Neural cell (in vitro differentiated cells): ENCODE measurements around the gene PPM1H. TPM values are rescaled to one million over a fixed set of nuclear protein-coding genes. Genes with fewer than 3 reads are reported as not detected.

Source experiments
- H2AFZ ChIP-seq: fragments of 200-600, 300-800 bp; sonication (generic), shearing (Covaris generic); 2 replicates; pipeline ENCODE4 v1.6.0; 2014; ENCODE audit warnings: low read depth, mild to moderate bottlenecking, antibody characterized with exemption, low read length, moderate library complexity
- H3F3A ChIP-seq: fragments of 200-600 bp; shearing (Covaris generic); 2 replicates; pipeline ENCODE4 v1.6.1; 2016; ENCODE audit warnings: mild to moderate bottlenecking, moderate library complexity, mixed read lengths, antibody characterized with exemption, low read length; ENCODE audit not compliant: insufficient read depth, poor library complexity, severe bottlenecking
- H3K27ac ChIP-seq: fragments of 200-600, 300-800 bp; sonication (generic), shearing (Covaris generic); 2 replicates; pipeline ENCODE4 v1.5.1; 2014; ENCODE audit warnings: mild to moderate bottlenecking, low read length, moderate library complexity
- H3K27me3 ChIP-seq: fragments of 300-800, 200-600 bp; sonication (generic), shearing (Covaris generic); 2 replicates; pipeline ENCODE4 v1.6.0; 2014; ENCODE audit warnings: mild to moderate bottlenecking, low read depth, low read length, moderate library complexity; ENCODE audit not compliant: insufficient read depth
- H3K36me3 ChIP-seq: fragments of 300-800, 200-600 bp; sonication (generic), shearing (Covaris generic); 2 replicates; pipeline ENCODE4 v1.5.1; 2014; ENCODE audit warnings: mild to moderate bottlenecking, antibody characterized with exemption, low read length, moderate library complexity; ENCODE audit not compliant: insufficient read depth
- H3K4me2 ChIP-seq: fragments of 300-800, 200-600 bp; sonication (generic), shearing (Covaris generic); 2 replicates; pipeline ENCODE4 v1.6.0; 2014; ENCODE audit warnings: mild to moderate bottlenecking, low read length
- H3K4me3 ChIP-seq: fragments of 300-800, 200-600 bp; sonication (generic), shearing (Covaris generic); 2 replicates; pipeline ENCODE4 v1.5.1; 2014; ENCODE audit warnings: mild to moderate bottlenecking, low read length, moderate library complexity
- H3K79me2 ChIP-seq: fragments of 200-600 bp; shearing (Covaris generic); replicated peaks from 2 replicates; pipeline ENCODE4 v1.6.0; 2014; ENCODE audit warnings: mild to moderate bottlenecking, low read length, moderate library complexity; ENCODE audit not compliant: insufficient read depth
- H3K9ac ChIP-seq: fragments of 300-800, 200-600 bp; sonication (generic), shearing (Covaris generic); 2 replicates; pipeline ENCODE4 v1.6.1; 2016; ENCODE audit warnings: mild to moderate bottlenecking, low read length, mixed read lengths
- H3K9me2 ChIP-seq: fragments of 200-600 bp; shearing (Covaris generic); 2 replicates; pipeline ENCODE4 v1.6.1; 2016; ENCODE audit warnings: mild to moderate bottlenecking, low read length, mixed read lengths; ENCODE audit not compliant: insufficient read depth
- H3K9me3 ChIP-seq: fragments of 200-600, 300-800 bp; sonication (generic), shearing (Covaris generic); 2 replicates; pipeline ENCODE4 v1.6.1; 2016; ENCODE audit warnings: mild to moderate bottlenecking, mixed run types, low read length, moderate library complexity, mixed read lengths
- H4K20me1 ChIP-seq: fragments of 200-600 bp; shearing (Covaris generic); 2 replicates; pipeline ENCODE4 v1.6.1; 2016; ENCODE audit warnings: mild to moderate bottlenecking, mixed run types; ENCODE audit not compliant: insufficient read depth
- CTCF ChIP-seq: fragments of 450-650 bp; IDR thresholded peaks from 2 replicates; pipeline ENCODE4 v1.5.1; 2014; ENCODE audit warnings: antibody characterized with exemption, mild to moderate bottlenecking, moderate library complexity; ENCODE audit not compliant: poor library complexity, severe bottlenecking
- EP300 ChIP-seq: fragments of 450-650 bp; conservative IDR thresholded peaks from 2 replicates; pipeline ENCODE4 v1.6.1; 2014; ENCODE audit warnings: antibody characterized with exemption, mild to moderate bottlenecking, moderate library complexity; ENCODE audit not compliant: poor library complexity, severe bottlenecking
- EZH2 ChIP-seq: fragments of 200-600, 300-800 bp; shearing (Covaris generic), sonication (generic); IDR thresholded peaks from 2 replicates; pipeline ENCODE4 v1.6.1; 2014; ENCODE audit warnings: antibody characterized with exemption, low read length, borderline replicate concordance, mild to moderate bottlenecking; ENCODE audit not compliant: insufficient read depth, poor library complexity, severe bottlenecking
- MXI1 ChIP-seq: fragments of 450-650 bp; conservative IDR thresholded peaks from 2 replicates; pipeline ENCODE4 v1.6.1; 2014; ENCODE audit warnings: antibody characterized with exemption, mild to moderate bottlenecking; ENCODE audit not compliant: poor library complexity, severe bottlenecking
- POLR2AphosphoS5 ChIP-seq: IDR thresholded peaks from 2 replicates; pipeline ENCODE4 v1.6.1; 2012
- RAD21 ChIP-seq: fragments of 450-650 bp; conservative IDR thresholded peaks from 2 replicates; pipeline ENCODE4 v1.6.1; 2014; ENCODE audit warnings: antibody characterized with exemption, mild to moderate bottlenecking, moderate library complexity
- SMC3 ChIP-seq: fragments of 450-650 bp; conservative IDR thresholded peaks from 2 replicates; pipeline ENCODE4 v1.6.1; 2014; ENCODE audit warnings: antibody characterized with exemption, mild to moderate bottlenecking, moderate library complexity; ENCODE audit not compliant: poor library complexity
- TAF1 ChIP-seq: IDR thresholded peaks from 2 replicates; pipeline ENCODE4 v1.6.1; 2012; ENCODE audit warnings: low read depth
- polyA plus RNA-seq: library from polyadenylated mRNA; depleted of rRNA; stranded (reverse); fragments of >200 nt; gene quantifications from 2 replicates; pipeline ENCODE4 v1.2.3, GENCODE V29; 2014
- TF ChIP-seq, protein P1 (sequence below): IDR thresholded peaks from 2 replicates; pipeline ENCODE4 v1.6.1; 2012; ENCODE audit warnings: borderline replicate concordance

The PPM1H gene
- polyA plus RNA-seq, 1 donor from 2014 or later: 3.9 TPM

GRCh38 chr12:62899568-62900390, 35.2 kb downstream of the PPM1H start:
- H3F3A ChIP-seq: no peaks in the 10 kb centered on the region
- H3K9me3 ChIP-seq: no peaks in the 10 kb centered on the region
- TF ChIP-seq POLR2AphosphoS5 (no peak), EP300 (no peak), TAF1 (no peak), SMC3 (no peak), CTCF (no peak), EZH2 (no peak), RAD21 (no peak), MXI1 (no peak)
- TF ChIP-seq, protein P1, sequence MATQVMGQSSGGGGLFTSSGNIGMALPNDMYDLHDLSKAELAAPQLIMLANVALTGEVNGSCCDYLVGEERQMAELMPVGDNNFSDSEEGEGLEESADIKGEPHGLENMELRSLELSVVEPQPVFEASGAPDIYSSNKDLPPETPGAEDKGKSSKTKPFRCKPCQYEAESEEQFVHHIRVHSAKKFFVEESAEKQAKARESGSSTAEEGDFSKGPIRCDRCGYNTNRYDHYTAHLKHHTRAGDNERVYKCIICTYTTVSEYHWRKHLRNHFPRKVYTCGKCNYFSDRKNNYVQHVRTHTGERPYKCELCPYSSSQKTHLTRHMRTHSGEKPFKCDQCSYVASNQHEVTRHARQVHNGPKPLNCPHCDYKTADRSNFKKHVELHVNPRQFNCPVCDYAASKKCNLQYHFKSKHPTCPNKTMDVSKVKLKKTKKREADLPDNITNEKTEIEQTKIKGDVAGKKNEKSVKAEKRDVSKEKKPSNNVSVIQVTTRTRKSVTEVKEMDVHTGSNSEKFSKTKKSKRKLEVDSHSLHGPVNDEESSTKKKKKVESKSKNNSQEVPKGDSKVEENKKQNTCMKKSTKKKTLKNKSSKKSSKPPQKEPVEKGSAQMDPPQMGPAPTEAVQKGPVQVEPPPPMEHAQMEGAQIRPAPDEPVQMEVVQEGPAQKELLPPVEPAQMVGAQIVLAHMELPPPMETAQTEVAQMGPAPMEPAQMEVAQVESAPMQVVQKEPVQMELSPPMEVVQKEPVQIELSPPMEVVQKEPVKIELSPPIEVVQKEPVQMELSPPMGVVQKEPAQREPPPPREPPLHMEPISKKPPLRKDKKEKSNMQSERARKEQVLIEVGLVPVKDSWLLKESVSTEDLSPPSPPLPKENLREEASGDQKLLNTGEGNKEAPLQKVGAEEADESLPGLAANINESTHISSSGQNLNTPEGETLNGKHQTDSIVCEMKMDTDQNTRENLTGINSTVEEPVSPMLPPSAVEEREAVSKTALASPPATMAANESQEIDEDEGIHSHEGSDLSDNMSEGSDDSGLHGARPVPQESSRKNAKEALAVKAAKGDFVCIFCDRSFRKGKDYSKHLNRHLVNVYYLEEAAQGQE: no peak
- H3K4me3 ChIP-seq: no peak overlapping the region
- no peak overlapping the region for H3K27ac ChIP-seq
- H3K9ac ChIP-seq: no peak overlapping the region
- no peak overlapping the region for H2AFZ ChIP-seq
- H3K36me3 ChIP-seq: no peaks in the 10 kb centered on the region
- H3K9me2 ChIP-seq: no peaks in the 10 kb centered on the region
- no peaks in the 10 kb centered on the region for H3K79me2 ChIP-seq
- H3K27me3 ChIP-seq: no peaks in the 10 kb centered on the region
- no peak overlapping the region for H3K4me2 ChIP-seq
- H4K20me1 ChIP-seq: no peaks in the 10 kb centered on the region

DNA sequence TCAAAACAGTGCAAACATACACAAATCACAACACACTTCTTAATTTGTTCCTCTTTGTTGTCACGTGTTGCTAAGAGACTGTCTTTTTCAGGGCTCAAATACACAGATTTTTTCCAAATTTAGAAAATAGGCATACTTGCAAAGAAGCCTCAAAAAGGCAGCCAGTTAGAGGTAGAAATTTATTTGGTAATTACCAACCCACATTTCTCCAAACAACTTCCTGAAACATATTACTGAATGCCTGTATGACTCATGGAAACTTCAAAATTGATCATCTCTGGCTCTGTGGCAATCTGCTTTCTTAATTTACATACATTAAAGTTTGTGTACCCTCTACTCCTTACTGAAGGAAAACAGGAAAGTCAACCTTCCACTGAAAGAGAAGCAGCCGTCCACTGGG, 36.4 kb downstream of the PPM1H start:
- no peak overlapping the region for H3K4me3 ChIP-seq
- H3K4me2 ChIP-seq: no peak overlapping the region
- H3K9me2 ChIP-seq: no peaks in the 10 kb centered on the region
- TF ChIP-seq SMC3: no peak
- no peak for TF ChIP-seq POLR2AphosphoS5
- no peak for TF ChIP-seq MXI1
- TF ChIP-seq, protein P1: no peak
- TF ChIP-seq RAD21: no peak
- no peak overlapping the region for H3K9ac ChIP-seq
- no peaks in the 10 kb centered on the region for H3K9me3 ChIP-seq
- H4K20me1 ChIP-seq: no peaks in the 10 kb centered on the region
- H3F3A ChIP-seq: no peaks in the 10 kb centered on the region
- no peak overlapping the region for H3K27ac ChIP-seq
- H3K79me2 ChIP-seq: no peaks in the 10 kb centered on the region
- no peaks in the 10 kb centered on the region for H3K36me3 ChIP-seq
- H3K27me3 ChIP-seq: no peaks in the 10 kb centered on the region
- no peak overlapping the region for H2AFZ ChIP-seq
